ENCODE measurements around the gene PID1. TPM values are rescaled to one million over a fixed set of nuclear protein-coding genes. Genes with fewer than 3 reads are reported as not detected.

PID1 gene
- total RNA-seq, 6 experiments from 2014 or later, result 28.5 to 95.4 (median 65.3) TPM

- Histone ChIP-seq H3K4me1 (peaks cover 0 to 21% (median 3%) of the 10 kb centered on the region in 4 donors), H3K9me3 (no peaks in the 10 kb centered on the region), H3K27me3 (no peaks in the 10 kb centered on the region), H3K27ac (peak overlapping the region in 2 of 3 donors; percentile 10 to 45), H3K4me3 (no peak overlapping the region), H3K36me3 (peaks cover 0 to 7% (median 2%) of the 10 kb centered on the region in 4 donors)
- TF ChIP-seq POLR2A (IDR thresholded peaks at IDR 0.05) (no peak), CTCF (IDR thresholded peaks at IDR 0.05) (no peak)
- 67% methylated on average over 2 of the region's 2 CpGs for WGBS (ENCODE audit: insufficient coverage, low coverage, low lambda C conversion rate, missing lambda C conversion rate)
- ATAC-seq (peak in 3 of 4 donors; percentile 27 to 52 (median 36)), DNase-seq (no peak)
- intact Hi-C loops (cut with DNase I), result no loop called here
These were observed 40.8 kb downstream of the PID1 start for GRCh38 chr2:229230256-229230655.

- H3K27ac ChIP-seq, result no peak overlapping the region
- TF ChIP-seq POLR2A (IDR thresholded peaks at IDR 0.05) (no peak), CTCF (IDR thresholded peaks at IDR 0.05) (no peak)
- H3K27me3 ChIP-seq, result no peaks in the 10 kb centered on the region
- no peak overlapping the region for H3K4me3 ChIP-seq
- H3K4me1 ChIP-seq, result peaks cover 0 to 21% (median 3%) of the 10 kb centered on the region in 4 donors
- peaks cover 0 to 7% (median 2%) of the 10 kb centered on the region in 4 donors for H3K36me3 ChIP-seq
- no peak for ATAC-seq
- no peaks in the 10 kb centered on the region for H3K9me3 ChIP-seq
- 63% methylated on average over 2 of the region's 2 CpGs for WGBS (ENCODE audit: insufficient coverage, low coverage, low lambda C conversion rate, missing lambda C conversion rate)
- intact Hi-C loops (cut with DNase I), result no loop called here
- no peak for DNase-seq
These were observed 44.7 kb downstream of the PID1 start for GRCh38 chr2:229226382-229226781.

- 93% methylated on average over 1 of the region's 1 CpG for WGBS (ENCODE audit: insufficient coverage, low coverage, low lambda C conversion rate, missing lambda C conversion rate)
- TF ChIP-seq CTCF (IDR thresholded peaks at IDR 0.05) (no peak), POLR2A (IDR thresholded peaks at IDR 0.05) (no peak)
- intact Hi-C loops (cut with DNase I), result no loop called here
- peaks cover 0 to 7% (median 3%) of the 10 kb centered on the region in 4 donors for H3K4me1 ChIP-seq
- H3K36me3 ChIP-seq, result peaks cover 0 to 7% (median 0%) of the 10 kb centered on the region in 4 donors
- H3K27ac ChIP-seq, result no peak overlapping the region
- no peaks in the 10 kb centered on the region for H3K27me3 ChIP-seq
- no peak overlapping the region for H3K4me3 ChIP-seq
- ATAC-seq (no peak), DNase-seq (no peak)
- H3K9me3 ChIP-seq, result no peaks in the 10 kb centered on the region
These were observed 48.0 kb downstream of the PID1 start for GRCh38 chr2:229223107-229223506.

GRCh38 chr2:229221641-229222040, 49.4 kb downstream of the PID1 start:
- intact Hi-C loops (cut with DNase I), result no loop called here
- ATAC-seq (no peak), DNase-seq (no peak)
- no peak for TF ChIP-seq POLR2A (IDR thresholded peaks at IDR 0.05)
- no peak for TF ChIP-seq CTCF (IDR thresholded peaks at IDR 0.05)
- peaks cover 0 to 21% (median 6%) of the 10 kb centered on the region in 4 donors for H3K4me1 ChIP-seq
- no peaks in the 10 kb centered on the region for H3K27me3 ChIP-seq
- peaks cover 0 to 7% (median 0%) of the 10 kb centered on the region in 4 donors for H3K36me3 ChIP-seq
- 79% methylated on average over 3 of the region's 3 CpGs for whole genome bisulfite sequencing (ENCODE audit: insufficient coverage, low coverage, low lambda C conversion rate, missing lambda C conversion rate)
- H3K9me3 ChIP-seq, result no peaks in the 10 kb centered on the region
- H3K27ac ChIP-seq, result no peak overlapping the region
- H3K4me3 ChIP-seq, result no peak overlapping the region

GRCh38 chr2:229220254-229220653, 50.8 kb downstream of the PID1 start:
- Histone ChIP-seq H3K9me3 (no peaks in the 10 kb centered on the region), H3K4me1 (peaks cover 0 to 22% (median 6%) of the 10 kb centered on the region in 4 donors), H3K4me3 (no peak overlapping the region), H3K36me3 (no peaks in the 10 kb centered on the region), H3K27ac (no peak overlapping the region), H3K27me3 (no peaks in the 10 kb centered on the region)
- DNase-seq (no peak), ATAC-seq (no peak)
- 75% methylated on average over 2 of the region's 4 CpGs for WGBS (ENCODE audit: insufficient coverage, low coverage, low lambda C conversion rate, missing lambda C conversion rate)
- no peak for TF ChIP-seq CTCF (IDR thresholded peaks at IDR 0.05)
- TF ChIP-seq POLR2A (IDR thresholded peaks at IDR 0.05), result no peak
- intact Hi-C loops (cut with DNase I), result no loop called here

Measured in right lobe of liver (tissue), 6 donors.